K562 (cell line): ENCODE data around the gene TMPRSS9. TPM values are rescaled to one million over a fixed set of nuclear protein-coding genes. Genes with fewer than 3 reads are reported as not detected.

ENCODE experiments used
- BRD9 ChIP-seq: fragments of 450-650 bp; IDR thresholded peaks from 2 replicates; pipeline ENCODE4 v1.6.1; 2018; ENCODE audit warnings: low read depth; ENCODE audit not compliant: partially characterized antibody
- BRF1 ChIP-seq: IDR thresholded peaks from 3 replicates; pipeline ENCODE4 v1.6.1; 2011; ENCODE audit warnings: borderline replicate concordance, mild to moderate bottlenecking; ENCODE audit not compliant: insufficient read length; ENCODE audit errors: extremely low read depth
- CCAR2 ChIP-seq: fragments of 200-400 bp; formaldehyde crosslinking; IDR thresholded peaks from 2 replicates; pipeline ENCODE4 v1.6.1; 2017; ENCODE audit warnings: mild to moderate bottlenecking, low read depth, low read length
- CTCF ChIP-seq, 3 experiments: IDR thresholded peaks in 2 of 3; conservative IDR thresholded peaks in 1 of 3; 2 replicates each; pipeline ENCODE4 v1.5.1; 2011 to 2012; ENCODE audit warnings: low read length in 3 of 3, mild to moderate bottlenecking in 3 of 3, control low read depth in 2 of 3, improper control_type of control experiment in 1 of 3, inconsistent platforms in 1 of 3, low read depth in 1 of 3, mixed read lengths in 1 of 3, moderate library complexity in 1 of 3; ENCODE audit not compliant: insufficient read depth in 2 of 3
- HDAC1 ChIP-seq, 2 experiments: fragments of 450-650 bp; IDR thresholded peaks; 2 replicates each; pipeline ENCODE4 v1.6.1; 2016 to 2017; ENCODE audit warnings: inconsistent platforms in 1 of 2, mild to moderate bottlenecking in 1 of 2, moderate library complexity in 1 of 2
- PML ChIP-seq: IDR thresholded peaks from 2 replicates; pipeline ENCODE4 v1.6.1; 2012; ENCODE audit warnings: low read length, inconsistent platforms
- TBL1XR1 ChIP-seq, 2 experiments: IDR thresholded peaks; 2 replicates each; pipeline ENCODE4 v1.6.1; 2012; ENCODE audit warnings: improper control_type of control experiment in 2 of 2, low read length in 2 of 2, mild to moderate bottlenecking in 1 of 2
- XRCC5 ChIP-seq: fragments of 200-400 bp; formaldehyde crosslinking; IDR thresholded peaks from 2 replicates; pipeline ENCODE4 v1.6.1; 2017; ENCODE audit warnings: low read depth, mild to moderate bottlenecking, low read length
- ZBTB7A ChIP-seq: IDR thresholded peaks from 2 replicates; pipeline ENCODE4 v1.6.1; 2011; ENCODE audit warnings: low read depth, mild to moderate bottlenecking, low read length, moderate library complexity, borderline replicate concordance; ENCODE audit not compliant: control insufficient read depth
- ZNF511 ChIP-seq: sonication (generic); formaldehyde crosslinking; IDR thresholded peaks from 2 replicates; pipeline ENCODE4 v1.8.0; 2022; ENCODE audit warnings: mild to moderate bottlenecking, missing genetic modification reagents
- ZNF551 ChIP-seq: fragments of 250-450 bp; sonication (Bioruptor Pico); IDR thresholded peaks from 2 replicates; pipeline ENCODE4 v1.5.0; 2021; ENCODE audit warnings: mild to moderate bottlenecking, moderate library complexity
- ZNF699 ChIP-seq: fragments of 250-450 bp; sonication (Bioruptor Pico); IDR thresholded peaks from 2 replicates; pipeline ENCODE4 v1.8.0; 2021; ENCODE audit warnings: mild to moderate bottlenecking, moderate library complexity; ENCODE audit not compliant: insufficient replicate concordance
- polyA plus RNA-seq, 8 experiments: library from polyadenylated mRNA; depleted of rRNA in 4 of 8; stranded (reverse) in 5 of 8; unstranded in 3 of 8; fragments of >200 nt; fragmentation: Nextera tagmentation in 2 of 8; fragmentation: Illumina TruSeq in 1 of 8; extraction: Ambion mirVana in 2 of 8; extraction: Trizol in 1 of 8; gene quantifications; 2 replicates each; pipeline versions ENCODE4 v1.2.1 to v1.2.3, GENCODE V29; 2011 to 2014; ENCODE audit warnings: inconsistent platforms in 1 of 8, missing spikeins in 1 of 8
- total RNA-seq, 7 experiments: library from RNA; depleted of rRNA in 6 of 7; stranded (reverse); fragments of >200 nt in 6 of 7; fragmentation: Illumina TruSeq in 2 of 7; extraction: Trizol in 2 of 7; gene quantifications; 2 replicates each; pipeline versions ENCODE4 v1.2.1 to v1.2.3, GENCODE V29; 2011 to 2021; ENCODE audit warnings: low replicate concordance in 1 of 7
- TF ChIP-seq, protein P1 (sequence below): sonication (generic); formaldehyde crosslinking; IDR thresholded peaks from 2 replicates; pipeline ENCODE4 v1.4.0; 2020; ENCODE audit warnings: mild to moderate bottlenecking, missing genetic modification reagents
- TF ChIP-seq, protein P2 (sequence below): fragments of 250-450 bp; sonication (Bioruptor Pico); IDR thresholded peaks from 2 replicates; pipeline ENCODE4 v1.4.0; 2020; ENCODE audit warnings: mild to moderate bottlenecking
- TF ChIP-seq, protein P3 (sequence below): fragments of 450-650 bp; IDR thresholded peaks from 2 replicates; pipeline ENCODE4 v1.7.0; 2016; ENCODE audit warnings: borderline replicate concordance
- TF ChIP-seq, protein P4 (sequence below): fragments of 150-350 bp; conservative IDR thresholded peaks from 2 replicates; pipeline ENCODE4 v1.6.1; 2014; ENCODE audit warnings: low read length

Gene TMPRSS9
- total and polyA plus RNA-seq, 9 of the 15 experiments (the other 6 are each of a cell fraction or from before 2014, with no cell fraction given): 0.01 to 0.03 TPM; not detected in 7

- TF ChIP-seq, protein P1, sequence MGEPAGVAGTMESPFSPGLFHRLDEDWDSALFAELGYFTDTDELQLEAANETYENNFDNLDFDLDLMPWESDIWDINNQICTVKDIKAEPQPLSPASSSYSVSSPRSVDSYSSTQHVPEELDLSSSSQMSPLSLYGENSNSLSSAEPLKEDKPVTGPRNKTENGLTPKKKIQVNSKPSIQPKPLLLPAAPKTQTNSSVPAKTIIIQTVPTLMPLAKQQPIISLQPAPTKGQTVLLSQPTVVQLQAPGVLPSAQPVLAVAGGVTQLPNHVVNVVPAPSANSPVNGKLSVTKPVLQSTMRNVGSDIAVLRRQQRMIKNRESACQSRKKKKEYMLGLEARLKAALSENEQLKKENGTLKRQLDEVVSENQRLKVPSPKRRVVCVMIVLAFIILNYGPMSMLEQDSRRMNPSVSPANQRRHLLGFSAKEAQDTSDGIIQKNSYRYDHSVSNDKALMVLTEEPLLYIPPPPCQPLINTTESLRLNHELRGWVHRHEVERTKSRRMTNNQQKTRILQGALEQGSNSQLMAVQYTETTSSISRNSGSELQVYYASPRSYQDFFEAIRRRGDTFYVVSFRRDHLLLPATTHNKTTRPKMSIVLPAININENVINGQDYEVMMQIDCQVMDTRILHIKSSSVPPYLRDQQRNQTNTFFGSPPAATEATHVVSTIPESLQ (CRISPR knock-in tag): no peak
- TF ChIP-seq CCAR2: no peak
- TF ChIP-seq, protein P2, sequence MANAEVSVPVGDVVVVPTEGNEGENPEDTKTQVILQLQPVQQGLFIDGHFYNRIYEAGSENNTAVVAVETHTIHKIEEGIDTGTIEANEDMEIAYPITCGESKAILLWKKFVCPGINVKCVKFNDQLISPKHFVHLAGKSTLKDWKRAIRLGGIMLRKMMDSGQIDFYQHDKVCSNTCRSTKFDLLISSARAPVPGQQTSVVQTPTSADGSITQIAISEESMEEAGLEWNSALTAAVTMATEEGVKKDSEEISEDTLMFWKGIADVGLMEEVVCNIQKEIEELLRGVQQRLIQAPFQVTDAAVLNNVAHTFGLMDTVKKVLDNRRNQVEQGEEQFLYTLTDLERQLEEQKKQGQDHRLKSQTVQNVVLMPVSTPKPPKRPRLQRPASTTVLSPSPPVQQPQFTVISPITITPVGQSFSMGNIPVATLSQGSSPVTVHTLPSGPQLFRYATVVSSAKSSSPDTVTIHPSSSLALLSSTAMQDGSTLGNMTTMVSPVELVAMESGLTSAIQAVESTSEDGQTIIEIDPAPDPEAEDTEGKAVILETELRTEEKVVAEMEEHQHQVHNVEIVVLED (CRISPR knock-in tag): no peak
- TF ChIP-seq, protein P3, sequence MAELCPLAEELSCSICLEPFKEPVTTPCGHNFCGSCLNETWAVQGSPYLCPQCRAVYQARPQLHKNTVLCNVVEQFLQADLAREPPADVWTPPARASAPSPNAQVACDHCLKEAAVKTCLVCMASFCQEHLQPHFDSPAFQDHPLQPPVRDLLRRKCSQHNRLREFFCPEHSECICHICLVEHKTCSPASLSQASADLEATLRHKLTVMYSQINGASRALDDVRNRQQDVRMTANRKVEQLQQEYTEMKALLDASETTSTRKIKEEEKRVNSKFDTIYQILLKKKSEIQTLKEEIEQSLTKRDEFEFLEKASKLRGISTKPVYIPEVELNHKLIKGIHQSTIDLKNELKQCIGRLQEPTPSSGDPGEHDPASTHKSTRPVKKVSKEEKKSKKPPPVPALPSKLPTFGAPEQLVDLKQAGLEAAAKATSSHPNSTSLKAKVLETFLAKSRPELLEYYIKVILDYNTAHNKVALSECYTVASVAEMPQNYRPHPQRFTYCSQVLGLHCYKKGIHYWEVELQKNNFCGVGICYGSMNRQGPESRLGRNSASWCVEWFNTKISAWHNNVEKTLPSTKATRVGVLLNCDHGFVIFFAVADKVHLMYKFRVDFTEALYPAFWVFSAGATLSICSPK: no peak
- TF ChIP-seq BRF1: no peak
- peak; percentile 69 to 89 (median 78) for TF ChIP-seq CTCF (IDR thresholded peaks at IDR 0.05 in 2 of 3, conservative IDR thresholded peaks at IDR 0.05 in 1 of 3; ENCODE audit: insufficient read depth in 2 of 3, low read depth in 1 of 3, low read length in 3 of 3)
- no peak; a peak in 1 of 4 replicates for TF ChIP-seq TBL1XR1 (IDR thresholded peaks at IDR 0.05; ENCODE audit: low read length in 2 of 2)
- TF ChIP-seq ZNF551 (CRISPR knock-in tag): no peak
- TF ChIP-seq BRD9: peak; percentile 44
- TF ChIP-seq PML: no peak
- 0 out of 2 replicates have a peak, but pooled peaks have one; percentile 51 for TF ChIP-seq XRCC5
- no peak for TF ChIP-seq ZNF699 (CRISPR knock-in tag)
- TF ChIP-seq ZBTB7A: no peak
- peak in 1 of 2 experiments; percentile 46; a peak in 1 of 4 replicates for TF ChIP-seq HDAC1 (IDR thresholded peaks at IDR 0.05)
- no peak for TF ChIP-seq ZNF511 (CRISPR knock-in tag)
- TF ChIP-seq, protein P4, sequence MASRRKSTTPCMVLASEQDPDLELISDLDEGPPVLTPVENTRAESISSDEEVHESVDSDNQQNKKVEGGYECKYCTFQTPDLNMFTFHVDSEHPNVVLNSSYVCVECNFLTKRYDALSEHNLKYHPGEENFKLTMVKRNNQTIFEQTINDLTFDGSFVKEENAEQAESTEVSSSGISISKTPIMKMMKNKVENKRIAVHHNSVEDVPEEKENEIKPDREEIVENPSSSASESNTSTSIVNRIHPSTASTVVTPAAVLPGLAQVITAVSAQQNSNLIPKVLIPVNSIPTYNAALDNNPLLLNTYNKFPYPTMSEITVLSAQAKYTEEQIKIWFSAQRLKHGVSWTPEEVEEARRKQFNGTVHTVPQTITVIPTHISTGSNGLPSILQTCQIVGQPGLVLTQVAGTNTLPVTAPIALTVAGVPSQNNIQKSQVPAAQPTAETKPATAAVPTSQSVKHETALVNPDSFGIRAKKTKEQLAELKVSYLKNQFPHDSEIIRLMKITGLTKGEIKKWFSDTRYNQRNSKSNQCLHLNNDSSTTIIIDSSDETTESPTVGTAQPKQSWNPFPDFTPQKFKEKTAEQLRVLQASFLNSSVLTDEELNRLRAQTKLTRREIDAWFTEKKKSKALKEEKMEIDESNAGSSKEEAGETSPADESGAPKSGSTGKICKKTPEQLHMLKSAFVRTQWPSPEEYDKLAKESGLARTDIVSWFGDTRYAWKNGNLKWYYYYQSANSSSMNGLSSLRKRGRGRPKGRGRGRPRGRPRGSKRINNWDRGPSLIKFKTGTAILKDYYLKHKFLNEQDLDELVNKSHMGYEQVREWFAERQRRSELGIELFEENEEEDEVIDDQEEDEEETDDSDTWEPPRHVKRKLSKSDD: 0 out of 2 replicates have a peak, but pooled peaks have one; percentile 41
Measured at GRCh38 chr19:2391118-2391725, 31.2 kb downstream of the TMPRSS9 start (continued).
